ENCODE data around the gene KANK2.

The KANK2 gene

DNA sequence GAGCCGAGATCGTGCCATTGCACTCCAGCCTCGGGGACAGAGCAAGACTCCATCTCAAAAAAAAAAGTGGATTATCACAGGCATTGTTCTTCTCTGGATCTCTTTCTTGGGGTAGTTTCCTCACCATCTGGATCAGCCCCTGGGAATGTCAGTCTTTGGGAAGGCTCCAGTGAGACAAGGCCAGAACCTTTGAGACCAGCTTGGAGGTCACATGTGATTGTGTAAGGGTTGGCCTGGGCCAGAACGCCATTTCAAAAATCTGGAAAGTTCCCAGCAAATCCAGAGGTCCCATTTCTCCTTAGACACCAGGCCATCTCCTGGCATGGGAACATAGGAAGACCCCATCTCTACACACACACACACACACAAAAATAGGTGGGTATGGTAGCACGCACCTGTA lies 27.8 kb upstream of the KANK2 start:
- no peak for DNase-seq

GRCh38 chr19:11224429-11224828 lies 27.1 kb upstream of the KANK2 start:
- no peak for DNase-seq

DNA sequence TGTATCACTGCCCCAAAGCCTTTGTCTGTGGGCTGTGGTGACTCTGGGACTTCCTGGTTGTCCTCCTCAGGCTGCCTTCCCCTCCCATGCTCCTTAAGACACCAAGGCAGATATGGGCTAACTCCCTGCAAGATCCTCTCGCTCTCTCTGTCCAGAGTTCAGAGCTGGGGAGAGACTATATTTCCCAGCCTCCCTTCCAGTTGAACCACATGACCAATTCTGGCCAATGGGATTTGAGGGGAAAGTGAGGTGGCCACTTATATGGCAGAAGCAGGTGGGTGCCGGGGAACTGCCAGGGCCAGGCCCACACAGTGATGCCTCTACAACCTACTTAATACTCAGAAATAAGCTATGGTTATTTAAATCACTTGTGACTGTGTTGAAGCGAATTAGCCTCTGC lies 25.9 kb upstream of the KANK2 start:
- DNase-seq = no peak

- DNase-seq = no peak
Observed at GRCh38 chr19:11221082-11221598, 23.8 kb upstream of the KANK2 start.

DNA sequence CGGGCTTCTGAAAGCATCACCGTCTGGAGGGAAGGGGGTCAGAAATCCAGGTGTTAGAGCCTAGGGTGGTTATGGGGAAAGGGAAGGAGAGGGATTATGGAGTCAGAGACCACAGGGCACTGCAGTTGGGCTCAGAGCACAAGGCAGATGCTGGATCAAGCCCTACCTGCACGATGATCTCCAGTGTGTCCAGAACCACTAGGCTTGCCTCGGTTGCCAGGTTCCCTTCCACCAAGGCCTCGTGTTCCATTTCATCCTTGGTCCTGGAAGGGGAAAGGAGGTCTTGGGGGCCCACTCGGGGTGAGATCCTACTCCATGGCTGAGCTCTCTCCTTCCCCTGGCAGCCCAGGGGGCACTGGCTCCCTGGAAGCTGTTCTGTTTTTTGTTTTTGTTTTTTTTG lies 17.0 kb upstream of the KANK2 start:
- no peak for DNase-seq

GRCh38 chr19:11210656-11210928 lies 13.2 kb upstream of the KANK2 start:
- no peak for DNase-seq

DNA sequence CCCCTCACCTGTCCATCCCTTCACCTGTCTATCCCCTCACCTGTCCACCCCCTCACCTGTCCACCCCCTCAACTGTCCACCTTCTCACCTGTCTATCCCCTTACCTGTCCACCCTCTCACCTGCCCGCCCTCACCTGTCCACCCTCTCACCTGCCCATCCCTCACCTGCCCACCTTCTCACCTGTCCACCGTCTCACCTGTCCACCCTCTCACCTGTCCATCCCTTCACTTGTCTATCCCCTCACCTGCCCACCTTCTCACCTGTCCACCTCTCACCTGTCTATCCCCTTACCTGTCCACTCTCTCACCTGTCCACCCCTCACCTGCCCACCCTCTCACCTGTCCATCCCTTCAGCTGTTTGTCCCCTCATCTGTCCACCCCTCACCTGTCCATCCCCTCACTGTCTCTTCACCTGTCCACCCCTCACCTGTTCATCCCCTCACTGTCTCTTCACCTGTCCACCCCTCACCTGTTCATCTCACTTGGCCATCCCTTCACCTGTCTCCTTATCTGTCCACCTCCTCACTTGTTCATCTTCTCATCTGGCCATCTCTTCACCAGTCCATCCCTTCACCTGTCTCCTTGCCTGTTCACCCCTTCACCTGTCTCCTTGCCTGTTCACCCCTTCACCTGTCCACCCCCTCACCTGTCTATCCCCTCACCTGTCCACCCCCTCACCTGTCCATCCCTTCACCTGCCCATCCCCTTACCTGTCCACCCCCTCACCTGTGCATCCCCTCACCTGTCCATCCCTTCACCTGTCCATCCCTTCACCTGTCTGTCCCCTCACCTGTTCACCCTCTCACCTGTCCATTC lies 12.7 kb upstream of the KANK2 start:
- DNase-seq = no peak

DNA sequence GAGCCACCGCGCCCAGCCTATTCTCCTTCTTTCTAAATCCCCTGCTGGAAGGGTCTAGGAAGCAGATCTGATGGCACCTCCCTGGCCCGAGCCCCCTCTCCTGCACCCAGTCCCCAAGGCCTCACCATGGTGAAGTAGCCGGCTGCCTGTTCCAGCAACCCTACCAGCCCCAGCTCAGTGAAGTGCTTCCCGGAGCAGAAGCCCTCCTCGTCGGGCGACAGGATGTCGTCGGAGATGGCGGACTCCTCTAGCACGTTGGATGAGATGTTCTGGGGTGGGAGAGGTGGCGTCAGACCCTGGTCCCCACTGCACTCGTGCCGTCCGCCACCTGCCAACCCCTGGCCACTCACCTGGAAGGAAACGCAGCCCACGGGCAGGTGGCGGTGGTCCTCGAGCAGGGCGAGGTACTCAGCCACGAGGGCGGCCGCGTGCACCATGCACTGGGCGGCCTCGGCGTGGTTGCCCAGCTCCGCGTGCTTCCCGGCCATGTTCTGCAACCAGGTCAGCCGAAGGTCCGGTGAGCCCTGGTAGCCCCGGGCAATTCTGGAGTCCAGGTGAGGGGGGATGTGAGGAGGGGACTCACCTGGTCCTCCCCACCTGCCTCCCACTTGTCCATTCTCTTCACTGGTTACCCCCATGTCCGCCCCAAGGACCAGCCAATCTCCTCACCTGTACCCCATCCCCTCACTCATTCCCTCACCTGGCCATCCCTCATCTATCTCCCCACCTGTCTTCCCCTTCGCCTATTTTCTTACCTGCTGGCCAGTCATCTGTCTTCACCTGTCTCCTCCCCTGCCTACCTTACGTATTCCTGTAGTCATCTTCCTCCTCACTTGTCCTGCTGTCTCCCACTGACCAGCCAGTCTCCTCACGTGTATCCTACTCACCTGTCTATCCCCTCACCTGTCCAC lies 11.5 kb upstream of the KANK2 start:
- no peak for DNase-seq

DNA sequence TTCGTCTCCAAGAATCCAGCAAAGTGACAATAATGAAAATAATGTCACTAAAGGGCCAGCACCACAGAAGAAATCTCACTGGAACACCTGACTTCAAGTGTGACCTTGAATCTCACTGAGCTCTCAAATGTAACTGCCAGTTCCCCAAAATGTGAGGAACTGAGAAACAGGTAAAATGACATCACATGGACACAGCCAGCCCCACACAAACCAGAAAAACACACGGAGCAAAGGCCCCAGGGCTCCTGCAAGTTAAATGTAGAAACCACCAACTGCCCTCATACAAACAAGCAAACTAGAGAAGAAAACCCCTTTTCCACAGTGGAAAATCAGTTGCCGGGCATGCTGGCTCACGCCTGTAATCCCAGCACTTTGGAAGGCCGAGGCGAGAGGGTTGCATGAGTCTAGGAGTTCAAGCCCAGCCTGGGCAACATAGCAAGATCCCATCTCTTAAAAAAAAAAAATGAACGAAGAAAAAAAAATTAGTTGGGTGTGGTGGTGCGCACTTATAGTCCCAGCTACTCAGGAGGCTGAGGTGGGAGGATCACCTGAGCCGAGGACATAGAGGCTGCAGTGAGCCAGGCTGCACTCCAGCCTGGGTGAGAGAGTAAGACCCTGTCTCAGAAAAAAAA lies 8.7 kb upstream of the KANK2 start:
- no peak for DNase-seq

DNA sequence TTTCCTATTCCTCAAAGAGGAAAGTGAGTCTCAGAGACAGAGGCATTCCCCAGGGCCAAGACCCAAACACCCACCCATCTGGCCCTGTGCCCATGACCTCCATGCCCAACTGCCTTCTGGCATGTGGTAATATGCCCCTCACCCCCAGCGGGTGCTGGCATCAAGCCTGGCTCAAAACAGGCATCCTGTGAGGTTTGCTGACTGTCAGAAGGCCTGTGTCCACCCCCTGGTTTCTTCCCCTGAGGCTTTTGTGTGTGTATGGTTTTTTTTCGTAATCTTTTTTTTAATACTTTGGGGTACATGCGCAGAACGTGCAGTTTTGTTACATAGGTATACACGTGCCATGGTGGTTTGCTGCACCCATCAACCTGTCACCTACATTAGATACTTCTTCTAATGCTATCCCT lies 7.6 kb upstream of the KANK2 start:
- DNase-seq = no peak

- no peak for DNase-seq
Observed at GRCh38 chr19:11204076-11204602, 6.8 kb upstream of the KANK2 start.

DNA sequence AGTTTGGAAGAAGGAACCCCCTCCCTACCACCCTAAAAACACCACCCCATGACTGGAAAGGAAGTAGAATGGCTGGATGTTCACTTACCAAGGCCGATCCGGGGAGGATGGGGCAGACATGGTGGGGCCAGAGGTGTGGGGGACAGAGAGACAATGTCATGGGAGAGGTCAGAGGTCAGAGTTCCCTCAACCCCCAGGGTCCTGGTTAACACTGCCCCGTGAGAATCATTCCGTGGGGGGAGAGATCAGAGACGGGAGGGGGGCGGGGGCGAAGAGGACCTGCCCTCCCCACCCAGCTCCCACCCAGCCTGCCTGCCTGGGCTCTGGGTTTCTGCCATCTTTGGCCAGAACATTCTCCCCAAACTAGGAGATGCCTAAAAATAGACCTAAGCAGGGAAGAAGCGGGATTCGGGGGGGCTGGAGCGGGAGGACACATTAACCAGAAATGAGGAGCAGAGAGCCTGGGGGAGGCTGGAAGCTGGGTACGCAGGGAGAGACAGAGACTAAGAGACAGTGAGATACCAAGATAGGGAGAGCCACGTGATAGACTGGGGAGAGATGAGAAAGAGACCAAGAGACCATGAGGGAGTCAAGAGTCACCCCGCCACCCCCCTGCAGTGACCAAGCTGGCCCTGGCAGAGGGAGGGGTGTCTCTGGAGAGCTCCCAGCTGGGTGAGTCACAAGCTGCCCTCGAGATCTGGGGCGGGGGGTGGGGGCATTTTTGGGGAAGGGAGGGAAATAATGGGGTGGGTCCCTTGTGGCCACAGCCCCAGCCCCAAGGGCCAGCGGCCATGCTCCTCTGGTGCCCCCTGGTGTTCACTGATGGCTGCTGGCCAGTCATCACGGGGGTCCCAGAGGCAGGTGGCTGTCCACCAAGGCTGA lies 6.1 kb upstream of the KANK2 start:
- DNase-seq = no peak

DNA sequence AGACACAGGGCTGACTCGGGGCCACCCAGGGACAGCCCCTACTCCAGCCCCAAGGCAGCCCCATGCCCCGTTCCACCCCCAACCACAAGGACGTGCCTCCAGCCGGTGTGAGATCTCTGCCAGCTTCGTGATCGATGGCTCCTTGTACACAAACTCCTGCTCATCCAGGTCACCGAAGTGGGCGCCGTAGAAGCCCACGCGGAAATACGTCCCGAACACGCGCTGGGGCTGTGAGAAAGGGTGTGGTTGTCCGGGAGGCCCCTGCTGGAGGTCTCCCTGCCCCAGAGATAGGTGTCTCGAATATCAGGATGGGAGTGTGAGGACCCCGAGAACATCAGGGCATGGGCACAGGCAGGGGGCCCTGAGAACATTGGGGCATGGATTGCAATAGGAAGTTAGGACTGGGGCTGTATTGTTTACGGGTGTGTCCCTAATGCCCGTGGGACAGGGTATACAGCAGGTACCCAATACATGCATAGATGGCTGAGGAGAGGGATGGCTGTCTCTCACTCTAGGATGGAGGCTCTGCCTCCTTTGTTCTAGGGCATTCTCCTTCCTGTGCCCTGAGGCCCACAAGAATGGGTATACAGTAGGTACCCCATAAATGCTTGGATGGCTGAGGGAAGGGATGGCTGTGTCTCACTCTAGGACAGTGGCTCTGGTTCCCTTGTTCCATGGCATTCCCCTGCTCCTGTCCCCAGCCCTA lies 5.3 kb upstream of the KANK2 start:
- DNase-seq = no peak

DNA sequence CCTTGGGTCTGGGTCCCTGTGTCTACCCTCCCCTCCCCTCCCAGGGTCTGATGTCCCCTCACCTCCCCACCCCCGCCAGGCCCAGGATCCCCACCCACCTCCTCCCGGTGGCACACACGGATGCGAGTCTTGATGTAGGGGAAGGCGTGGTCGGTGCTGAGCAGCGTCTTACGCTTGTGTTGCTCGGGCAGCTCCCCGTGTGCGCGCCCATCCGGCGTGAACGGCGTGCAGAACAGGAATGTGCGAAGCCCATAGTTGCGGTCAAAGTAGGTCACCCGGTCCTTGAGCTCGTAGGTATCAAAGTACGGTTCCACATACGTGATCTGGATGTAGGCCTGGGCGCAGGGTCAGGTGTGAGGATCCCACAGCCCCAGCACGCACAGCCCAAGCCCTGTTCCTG lies 4.4 kb upstream of the KANK2 start:
- DNase-seq = no peak

DNA sequence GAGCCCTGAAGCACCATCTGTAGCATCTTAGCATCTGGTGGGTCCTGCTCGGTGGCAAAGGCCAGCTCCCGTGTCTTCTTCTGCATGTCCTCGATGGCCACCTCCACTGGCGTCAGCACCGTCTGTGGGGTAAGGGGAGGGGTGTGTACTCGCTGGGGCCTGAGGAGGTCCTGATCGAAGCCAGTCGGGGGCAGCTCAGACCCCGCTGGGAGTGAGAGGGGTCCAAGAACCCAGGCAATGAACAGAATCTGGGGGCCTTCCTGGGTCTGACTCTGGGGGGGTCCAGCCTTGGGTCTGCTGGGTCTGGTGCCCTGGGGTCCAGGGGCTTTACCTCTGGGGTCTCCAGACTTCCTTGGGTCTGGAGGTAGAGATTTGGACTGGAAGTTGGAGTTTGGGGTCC lies 3.6 kb upstream of the KANK2 start:
- no peak for DNase-seq

DNA sequence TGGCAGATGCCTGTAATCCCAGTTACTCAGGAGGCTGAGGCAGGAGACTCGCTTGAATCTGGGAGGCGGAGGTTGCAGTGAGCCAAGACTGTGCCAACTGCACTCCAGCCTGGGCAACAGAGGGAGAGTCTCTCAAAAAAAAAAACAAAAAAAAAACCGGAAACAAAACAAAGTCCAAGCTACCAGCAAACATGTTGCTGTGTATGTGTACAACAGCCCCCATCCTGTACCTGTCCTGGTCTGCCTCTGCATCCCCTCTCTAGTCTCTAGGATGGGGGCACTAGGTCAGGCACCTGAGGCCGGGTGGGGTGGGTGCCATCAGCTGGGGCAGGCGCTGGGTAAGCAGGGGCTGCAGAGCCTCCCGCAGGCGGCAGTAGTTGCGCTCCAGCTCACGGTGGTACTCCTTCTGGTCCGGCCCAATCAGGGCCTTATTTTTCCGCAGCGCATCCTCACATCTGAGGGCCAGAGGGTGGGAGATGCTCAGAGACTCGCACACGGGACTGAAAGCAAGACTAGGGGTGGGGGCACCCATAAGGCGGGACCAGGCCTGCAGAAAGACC lies 2.8 kb upstream of the KANK2 start:
- no peak for DNase-seq

DNA sequence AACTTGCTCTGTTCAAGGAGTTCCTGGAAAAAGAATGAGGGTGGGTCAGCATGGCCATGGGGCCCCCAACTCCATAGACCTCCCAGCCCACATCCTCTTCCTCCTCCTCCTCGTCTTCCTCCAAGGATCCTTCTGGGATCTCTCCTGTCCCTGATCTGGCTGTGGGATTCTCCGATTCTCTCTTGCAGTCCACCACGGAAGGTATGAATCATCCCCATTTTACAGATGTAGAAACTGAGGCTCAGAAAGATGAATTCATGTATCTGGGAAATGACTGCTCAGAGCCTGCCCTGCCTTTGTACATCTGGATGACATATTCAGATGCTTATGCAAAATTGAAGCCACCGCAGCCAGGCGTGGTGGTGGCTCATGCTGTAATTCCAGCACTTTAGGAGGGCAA lies 2.2 kb upstream of the KANK2 start:
- DNase-seq = no peak

- no peak for DNase-seq
Observed at GRCh38 chr19:11198769-11199424, 1.6 kb upstream of the KANK2 start.

- DNase-seq = no peak
Observed at GRCh38 chr19:11198175-11198534, 810 bp upstream of the KANK2 start.

DNA sequence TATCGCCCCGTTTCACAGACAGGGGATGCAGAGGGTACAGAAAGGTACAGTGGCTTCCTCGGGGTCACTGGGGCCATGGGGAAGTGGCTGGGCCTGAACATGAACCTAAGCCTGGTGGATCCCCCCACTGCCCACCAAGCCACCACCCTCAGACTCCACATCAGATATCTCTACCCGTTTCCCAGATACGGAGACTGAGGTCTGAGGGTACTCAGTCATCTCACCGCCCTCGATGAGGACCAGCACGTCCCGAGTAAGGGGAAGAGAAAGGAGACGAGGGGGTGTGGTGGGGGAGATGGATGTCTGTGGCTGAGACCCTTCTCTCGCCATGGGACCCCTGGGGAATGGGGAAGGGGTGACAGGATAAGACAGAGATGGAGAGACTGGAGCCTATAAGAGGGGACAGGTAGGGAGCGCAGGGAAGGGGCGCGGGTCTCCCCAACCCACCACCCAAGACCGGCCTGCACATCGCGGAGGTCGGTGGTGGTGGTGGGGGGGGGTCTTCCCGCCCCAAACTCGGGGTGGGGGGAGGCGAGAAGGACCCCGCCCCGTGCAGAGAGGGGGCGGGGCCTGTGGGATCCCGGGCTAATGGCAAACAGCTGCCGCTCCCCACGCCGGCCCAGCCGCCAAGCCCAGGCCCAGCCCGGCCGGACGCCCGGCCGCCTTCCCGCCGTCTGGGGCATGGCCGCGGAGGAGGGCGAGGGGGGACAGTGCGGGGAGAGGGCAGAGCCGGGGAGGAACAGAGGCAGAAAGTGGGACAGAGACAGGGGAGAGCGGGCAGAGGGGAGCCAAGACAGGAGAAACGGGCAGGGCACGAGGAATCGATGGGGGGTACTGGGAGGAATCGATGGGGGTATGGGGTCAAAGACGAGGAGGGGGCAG lies 698 bp downstream of the KANK2 start:
- no peak for DNase-seq

Measured in cortex of kidney (tissue), 1 donor.